Hematopoietic multipotent progenitor cell treated with erythropoietin and hydrocortisone succinate and interleukin-3 and kit ligand, for 4 days (in vitro differentiated cells): ENCODE results near the gene ANKRD36.
"Not testable (repeated sequence)": the region's sequence is repeated elsewhere in the genome, so short reads cannot be mapped to it uniquely, and the experiment has no call there.

Experiments used
- DNase-seq: peaks from one replicate; pipeline ENCODE4 v3.0.0-alpha.2; 2015

The ANKRD36 gene

DNA sequence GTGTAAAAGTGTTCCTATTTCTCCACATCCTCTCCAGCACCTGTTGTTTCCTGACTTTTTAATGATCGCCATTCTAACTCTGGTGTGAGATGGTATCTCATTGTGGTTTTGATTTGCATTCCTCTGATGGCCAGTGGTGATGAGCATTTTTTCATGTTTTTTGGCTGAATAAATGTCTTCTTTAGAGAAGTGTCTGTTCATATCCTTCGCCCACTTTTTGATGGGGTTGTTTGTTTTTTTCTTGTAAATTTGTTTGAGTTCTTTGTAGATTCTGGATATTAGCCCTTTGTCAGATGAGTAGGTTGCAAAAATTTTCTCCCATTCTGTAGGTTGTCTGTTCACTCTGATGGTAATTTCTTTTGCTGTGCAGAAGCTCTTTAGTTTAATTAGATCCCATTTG lies 16.1 kb downstream of the ANKRD36 start:
- not testable (repeated sequence) for DNase-seq

GRCh38 chr2:97144016-97144415 lies 31.1 kb downstream of the ANKRD36 start:
- DNase-seq: not testable (repeated sequence)

DNA sequence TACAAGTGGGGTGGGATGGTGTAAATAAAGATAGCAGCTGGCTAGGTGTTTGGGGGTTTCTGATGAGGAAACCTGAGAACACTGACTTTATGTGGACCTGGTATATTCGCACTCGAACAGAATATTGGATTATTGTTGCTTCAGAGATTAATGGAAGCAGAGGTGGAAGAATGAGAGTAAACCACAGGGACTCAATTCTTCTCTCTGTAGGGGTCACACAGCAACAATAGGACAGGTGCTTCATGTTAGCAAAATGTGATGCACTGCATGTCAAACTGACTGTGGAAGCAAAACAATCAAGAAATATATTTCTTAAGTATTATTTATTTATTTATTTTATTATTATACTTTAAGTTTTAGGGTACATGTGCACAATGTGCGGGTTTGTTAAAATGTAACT lies 53.6 kb downstream of the ANKRD36 start:
- not testable (repeated sequence) for DNase-seq

DNA sequence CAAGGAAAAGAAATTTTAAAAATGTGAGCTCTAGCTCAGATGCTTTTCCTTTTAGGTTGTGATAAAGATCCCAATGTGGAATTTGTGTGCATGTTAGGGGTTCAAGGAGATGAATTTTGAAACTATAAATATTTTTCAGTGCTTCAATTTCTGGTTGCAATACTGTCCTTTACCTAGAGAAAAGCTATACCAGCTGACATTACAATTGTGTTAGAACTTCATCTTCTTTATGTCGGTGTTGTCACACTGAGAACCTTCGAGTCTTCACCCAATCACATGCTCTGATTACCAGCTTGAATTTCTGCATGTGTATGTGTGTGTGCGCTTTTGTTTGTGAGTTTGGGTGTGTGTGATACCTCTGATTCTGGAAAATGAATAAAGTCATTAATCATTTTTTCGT lies 55.0 kb downstream of the ANKRD36 start:
- not testable (repeated sequence) for DNase-seq

GRCh38 chr2:97168583-97168982 lies 55.6 kb downstream of the ANKRD36 start:
- not testable (repeated sequence) for DNase-seq

- DNase-seq: not testable (repeated sequence)
Observed at GRCh38 chr2:97180391-97180790, 67.4 kb downstream of the ANKRD36 start.

- DNase-seq: not testable (repeated sequence)
Observed at GRCh38 chr2:97195349-97195748, 82.4 kb downstream of the ANKRD36 start.

GRCh38 chr2:97197251-97197650 lies 84.3 kb downstream of the ANKRD36 start:
- DNase-seq: not testable (repeated sequence)

DNA sequence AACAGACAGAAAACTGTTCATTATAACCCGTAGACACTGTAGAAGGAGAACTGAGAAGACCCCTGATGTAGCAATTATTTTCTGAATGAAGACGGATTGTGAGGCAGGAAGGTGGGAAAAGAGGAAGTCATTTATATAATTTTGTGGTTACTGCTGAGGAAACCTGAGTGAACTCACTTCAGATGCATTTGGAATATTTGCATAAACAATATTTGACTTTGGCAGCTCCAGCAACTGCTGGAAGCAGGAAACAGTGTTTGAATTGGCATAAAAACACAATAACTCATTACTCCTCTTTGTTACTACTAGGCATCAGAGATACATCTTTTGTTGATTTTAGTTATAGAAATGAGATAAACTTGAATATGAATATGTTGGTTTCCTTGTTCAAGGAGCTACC lies 87.9 kb downstream of the ANKRD36 start:
- DNase-seq: peak; percentile 13

GRCh38 chr2:97202643-97203250 lies 89.8 kb downstream of the ANKRD36 start:
- peak; percentile 45 for DNase-seq

- DNase-seq: no peak
Observed at GRCh38 chr2:97210325-97210724, 97.4 kb downstream of the ANKRD36 start.

- not testable (repeated sequence) for DNase-seq
Observed at GRCh38 chr2:97215025-97215424, 102.1 kb downstream of the ANKRD36 start.

- DNase-seq: not testable (repeated sequence)
Observed at GRCh38 chr2:97230848-97231585, 118.1 kb downstream of the ANKRD36 start.

DNA sequence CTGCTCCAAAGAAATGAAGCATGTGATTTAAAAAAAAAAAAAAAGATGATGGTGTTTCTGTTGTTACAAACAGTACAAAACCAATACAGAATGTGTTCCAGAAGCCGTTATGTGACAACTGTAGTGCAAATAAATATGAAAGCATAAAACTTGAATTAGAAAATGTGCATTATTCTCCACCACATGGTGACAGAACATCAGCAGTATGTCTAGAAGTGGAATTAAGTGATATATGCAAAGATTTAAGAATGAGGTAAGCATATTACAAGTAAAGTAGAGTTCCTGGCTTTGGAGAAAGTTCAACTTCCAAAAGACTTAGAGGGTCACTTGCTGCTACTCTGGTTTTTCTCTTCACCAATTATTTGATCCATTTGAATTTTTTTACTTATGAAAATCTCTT lies 120.0 kb downstream of the ANKRD36 start:
- not testable (repeated sequence) for DNase-seq

GRCh38 chr2:97233660-97234295 lies 120.8 kb downstream of the ANKRD36 start:
- not testable (repeated sequence) for DNase-seq

- not testable (repeated sequence) for DNase-seq
Observed at GRCh38 chr2:97261192-97261591, 148.2 kb downstream of the ANKRD36 start.

DNA sequence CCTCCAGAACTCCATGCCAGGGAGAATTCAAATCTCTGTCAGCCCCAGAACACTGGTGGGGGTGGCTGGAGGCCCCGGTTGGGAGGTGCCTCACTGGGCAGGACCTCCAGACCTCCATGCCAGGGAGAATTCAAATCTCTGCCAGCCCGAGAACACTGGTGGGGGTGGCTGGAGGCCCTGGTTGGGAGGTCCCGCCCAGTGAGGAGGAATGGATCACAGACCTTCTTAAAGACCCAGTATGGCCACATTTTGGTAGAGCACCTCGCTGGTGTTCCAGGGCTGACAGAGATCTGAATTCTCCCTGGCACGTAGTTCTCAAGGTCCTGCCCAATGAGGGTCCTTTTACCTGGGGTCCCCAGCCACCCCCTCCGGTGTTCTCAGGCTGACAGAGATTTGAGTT lies 153.5 kb downstream of the ANKRD36 start:
- not testable (repeated sequence) for DNase-seq

- DNase-seq: no peak
Observed at GRCh38 chr2:97267411-97268074, 154.6 kb downstream of the ANKRD36 start.

- not testable (repeated sequence) for DNase-seq
Observed at GRCh38 chr2:97268075-97268591, 155.2 kb downstream of the ANKRD36 start.

- DNase-seq: not testable (repeated sequence)
Observed at GRCh38 chr2:97276232-97276798, 163.4 kb downstream of the ANKRD36 start.

DNA sequence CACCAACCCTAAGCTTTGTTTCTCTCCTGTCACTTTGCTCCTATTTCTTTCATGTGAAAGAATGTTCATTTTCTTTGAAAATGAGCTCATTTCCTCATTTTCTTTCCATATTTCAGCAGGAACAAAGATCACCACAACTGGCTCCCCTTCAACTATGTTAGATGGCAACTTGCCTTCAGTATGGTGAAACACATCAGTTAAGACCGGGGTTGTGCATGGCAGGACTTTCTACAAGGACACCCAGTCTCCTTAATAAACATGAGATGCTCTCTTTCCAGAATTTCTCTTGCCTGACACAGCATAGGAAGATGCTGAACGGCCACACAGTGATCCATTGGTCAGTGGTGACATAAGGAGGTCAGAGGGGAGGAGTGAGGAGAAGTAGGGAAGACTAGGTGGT lies 172.2 kb downstream of the ANKRD36 start:
- DNase-seq: not testable (repeated sequence)

DNA sequence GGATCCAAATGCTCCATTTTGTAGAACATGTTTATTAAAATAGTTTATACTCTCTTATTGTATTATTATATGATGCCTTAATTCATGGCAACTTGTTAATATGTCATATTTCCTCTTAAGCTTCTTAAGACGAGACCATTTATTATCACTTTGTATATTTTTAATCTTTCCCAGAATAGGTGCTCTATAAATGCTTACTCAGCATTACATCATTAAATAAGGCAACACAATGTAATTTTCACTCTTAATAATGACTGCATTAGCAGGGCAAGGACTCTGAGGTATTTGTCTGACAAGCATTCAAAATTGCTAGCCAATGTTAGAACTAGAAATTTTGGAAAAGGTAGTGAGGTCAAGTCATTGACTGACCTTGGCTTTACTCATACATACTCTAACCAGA lies 180.7 kb downstream of the ANKRD36 start:
- DNase-seq: not testable (repeated sequence)
